K562 (cell line): Measurements from ENCODE around the gene KIF26B. TPM values are rescaled to one million over a fixed set of nuclear protein-coding genes. Genes with fewer than 3 reads are reported as not detected.

Experiments used
- ATAC-seq: fragments of 200-7000 bp; cut with Tn5 transposase; 3 replicates; pipeline ENCODE4 v1.9.1; 2020; ENCODE audit warnings: moderate library complexity
- BruUV-seq: library from RNA; stranded (reverse); fragments of 400-500 nt; replicated peaks from 2 replicates; lab custom pipeline; 2021; lab: Mats Ljungman, UMichigan
- CTCF ChIA-PET: fragments of 300-600 bp; formaldehyde crosslinking; extraction: SDS; loops from one replicate; lab custom pipeline; 2021; ENCODE audit warnings: low intra/inter-chr PET ratio; lab: Yijun Ruan, JAX
- POLR2A ChIA-PET: fragments of 300-600, 350-650 bp; sonication (Branson Sonifier 250); formaldehyde crosslinking; extraction: SDS; loops from one replicate; lab custom pipeline; 2021; ENCODE audit warnings: antibody characterized with exemption, inconsistent platforms; lab: Yijun Ruan, JAX
- DNase-seq, 4 experiments: peaks; one replicate each; pipeline versions ENCODE4 v3.0.0 to v3.0.0-alpha.2; 2011 to 2018; ENCODE audit warnings: low spot score in 3 of 4, mixed read lengths in 3 of 4; ENCODE audit errors: extremely low read depth in 1 of 4
- FAIRE-seq: peaks from 2 replicates; lab custom pipeline; 2011; peaks lifted over from hg19 to GRCh38; lab: Jason Lieb, UNC
- H2AFZ ChIP-seq: 2 replicates; pipeline ENCODE4 v1.6.0; 2011; ENCODE audit warnings: low read depth, low read length, control low read depth, inconsistent platforms
- H3K27ac ChIP-seq: fragments of 200-600 bp; 3 replicates; pipeline ENCODE4 v1.8.0; 2011; ENCODE audit warnings: low read depth, mild to moderate bottlenecking, control low read depth, inconsistent platforms, low read length, moderate library complexity, mixed read lengths; ENCODE audit errors: extremely low read depth
- H3K27me3 ChIP-seq, 2 experiments: fragments of 300-600 bp in 1 of 2; 2 replicates in 1 of 2; 3 replicates in 1 of 2; pipeline versions ENCODE4 v1.6.0 to v1.8.0; 2011; ENCODE audit warnings: inconsistent platforms in 2 of 2, low read length in 2 of 2, mild to moderate bottlenecking in 1 of 2, mixed read lengths in 1 of 2, moderate library complexity in 1 of 2; ENCODE audit not compliant: control insufficient read depth in 2 of 2, insufficient read depth in 2 of 2
- H3K36me3 ChIP-seq: fragments of 300-600 bp; 3 replicates; pipeline ENCODE4 v1.8.0; 2011; ENCODE audit warnings: mild to moderate bottlenecking, low read length, inconsistent platforms; ENCODE audit not compliant: control insufficient read depth, insufficient read depth
- H3K4me1 ChIP-seq, 2 experiments: fragments of 200-600 bp in 1 of 2; replicated peaks in 1 of 2; 2 replicates in 1 of 2; 3 replicates in 1 of 2; pipeline versions ENCODE4 v1.5.1 to v1.8.0; 2011; ENCODE audit warnings: inconsistent platforms in 2 of 2, low read length in 2 of 2, mild to moderate bottlenecking in 1 of 2, mixed read lengths in 1 of 2, moderate library complexity in 1 of 2; ENCODE audit not compliant: control insufficient read depth in 2 of 2, insufficient read depth in 2 of 2
- H3K4me2 ChIP-seq: 2 replicates; pipeline ENCODE4 v1.6.1; 2011; ENCODE audit warnings: low read length, control low read depth, inconsistent platforms, mixed read lengths; ENCODE audit not compliant: insufficient read depth
- H3K4me3 ChIP-seq: fragments of 200-600 bp; sonication (generic), shearing (Covaris generic); 2 replicates; pipeline ENCODE4 v1.5.1; 2016; ENCODE audit warnings: control low read depth, inconsistent platforms
- H3K79me2 ChIP-seq: fragments of 200-600 bp; 3 replicates; pipeline ENCODE4 v1.8.0; 2011; ENCODE audit warnings: low read length, inconsistent platforms; ENCODE audit not compliant: control insufficient read depth, insufficient read depth
- H3K9ac ChIP-seq, 2 experiments: 2 replicates each; pipeline versions ENCODE4 v1.6.0 to v1.6.1; 2011; ENCODE audit warnings: low read depth in 2 of 2, low read length in 2 of 2, control low read depth in 1 of 2, inconsistent platforms in 1 of 2, mild to moderate bottlenecking in 1 of 2, mixed read lengths in 1 of 2; ENCODE audit not compliant: insufficient read depth in 1 of 2
- H3K9me1 ChIP-seq: one replicate; pipeline ENCODE4 v1.6.0; 2011; ENCODE audit warnings: inconsistent platforms, mild to moderate bottlenecking, low read length, moderate library complexity; ENCODE audit not compliant: control insufficient read depth, insufficient read depth
- H3K9me3 ChIP-seq: replicated peaks from 2 replicates; pipeline ENCODE4 v1.5.1; 2011; ENCODE audit warnings: low read depth, low read length, inconsistent platforms; ENCODE audit not compliant: control insufficient read depth, insufficient read depth
- H4K20me1 ChIP-seq: replicated peaks from 2 replicates; pipeline ENCODE4 v1.6.1; 2011; ENCODE audit warnings: low read length, inconsistent platforms, mixed read lengths; ENCODE audit not compliant: control insufficient read depth, insufficient read depth
- CREB1 ChIP-seq, 2 experiments: sonication (generic) in 1 of 2; formaldehyde crosslinking in 1 of 2; IDR thresholded peaks; 2 replicates each; pipeline versions ENCODE4 v1.6.1 to v1.8.0; 2012 to 2022; ENCODE audit warnings: inconsistent platforms in 1 of 2, mild to moderate bottlenecking in 1 of 2, missing genetic modification reagents in 1 of 2, moderate library complexity in 1 of 2
- IRF2 ChIP-seq: sonication (generic); formaldehyde crosslinking; IDR thresholded peaks from 2 replicates; pipeline ENCODE4 v1.8.1; 2022; ENCODE audit warnings: mild to moderate bottlenecking, missing genetic modification reagents
- SMAD1 ChIP-seq: fragments of 150-350 bp; IDR thresholded peaks from 2 replicates; pipeline ENCODE4 v1.6.1; 2014; ENCODE audit warnings: low read length, low read depth; ENCODE audit not compliant: partially characterized antibody
- SMAD2 ChIP-seq: fragments of 150-350 bp; IDR thresholded peaks from 2 replicates; pipeline ENCODE4 v1.6.1; 2014; ENCODE audit warnings: low read depth, mild to moderate bottlenecking, low read length
- TFAP4 ChIP-seq: sonication (generic); formaldehyde crosslinking; IDR thresholded peaks from 2 replicates; pipeline ENCODE4 v1.8.0; 2022; ENCODE audit warnings: missing genetic modification reagents, mild to moderate bottlenecking, moderate library complexity, borderline replicate concordance
- ZNF586 ChIP-seq: fragments of 450-650 bp; formaldehyde crosslinking; conservative IDR thresholded peaks from 2 replicates; pipeline ENCODE4 v1.4.0; 2020; ENCODE audit warnings: mild to moderate bottlenecking, moderate library complexity
- WGBS: fragments of 100-300 bp; shearing (Covaris generic); methylation state at CpG from one replicate; pipeline ENCODE4 v1.1.6; 2016; ENCODE audit warnings: low coverage, mixed read lengths; ENCODE audit not compliant: insufficient coverage; ENCODE audit errors: missing lambda C conversion rate; 5-methylcytosine and 5-hydroxymethylcytosine counted together
- in situ Hi-C: fragments of 300-500 bp; cut with MboI; formaldehyde crosslinking; loops from 4 replicates; pipeline ENCODE4 v1.15.0; 2018; ENCODE audit warnings: inconsistent platforms, mixed read lengths
- intact Hi-C: fragments of 100-400 bp; cut with micrococcal nuclease; formaldehyde crosslinking; loops from 2 replicates; pipeline ENCODE4 v1.14.2; 2022
- polyA plus RNA-seq, 8 experiments: library from polyadenylated mRNA; depleted of rRNA in 4 of 8; stranded (reverse) in 5 of 8; unstranded in 3 of 8; fragments of >200 nt; fragmentation: Nextera tagmentation in 2 of 8; fragmentation: Illumina TruSeq in 1 of 8; extraction: Ambion mirVana in 2 of 8; extraction: Trizol in 1 of 8; gene quantifications; 2 replicates each; pipeline versions ENCODE4 v1.2.1 to v1.2.3, GENCODE V29; 2011 to 2014; ENCODE audit warnings: inconsistent platforms in 1 of 8, missing spikeins in 1 of 8
- total RNA-seq, 7 experiments: library from RNA; depleted of rRNA in 6 of 7; stranded (reverse); fragments of >200 nt in 6 of 7; fragmentation: Illumina TruSeq in 2 of 7; extraction: Trizol in 2 of 7; gene quantifications; 2 replicates each; pipeline versions ENCODE4 v1.2.1 to v1.2.3, GENCODE V29; 2011 to 2021; ENCODE audit warnings: low replicate concordance in 1 of 7

The KIF26B gene
- total and polyA plus RNA-seq, 9 of the 15 experiments (the other 6 are each of a cell fraction or from before 2014, with no cell fraction given), result 0.02 to 0.08 (median 0.03) TPM; not detected in 6

- intact Hi-C loops (no loop called here), in situ Hi-C loops (no loop called here)
- H3K4me1 ChIP-seq, result no peaks in the 10 kb centered on the region
- H3K79me2 ChIP-seq, result no peaks in the 10 kb centered on the region
- peaks cover 66% of the 10 kb centered on the region; the same call in 2 of the 3 replicates for H3K36me3 ChIP-seq
- no peak overlapping the region for H2AFZ ChIP-seq
- no peak overlapping the region for H3K27ac ChIP-seq
- ATAC-seq (no peak), DNase-seq (no peak), FAIRE-seq (no peak)
- no peak overlapping the region for H3K4me2 ChIP-seq
- H3K9me1 ChIP-seq, result no peaks in the 10 kb centered on the region
- no peaks in the 10 kb centered on the region; a peak in 1 of 5 replicates for H3K27me3 ChIP-seq
- POLR2A ChIA-PET, result no interaction called here
- H4K20me1 ChIP-seq, result no peaks in the 10 kb centered on the region
- CTCF ChIA-PET, result no interaction called here
- H3K9me3 ChIP-seq, result no peaks in the 10 kb centered on the region
- no peak overlapping the region for H3K4me3 ChIP-seq
- 86% methylated on average over 3 of the region's 3 CpGs for WGBS
- H3K9ac ChIP-seq, result no peak overlapping the region
- TF ChIP-seq ZNF586 (CRISPR knock-in tag) (no peak), SMAD2 (no peak), CREB1 (IDR thresholded peaks at IDR 0.05) (no peak), CREB1 (CRISPR knock-in tag; IDR thresholded peaks at IDR 0.05) (no peak), TFAP4 (CRISPR knock-in tag) (no peak)
- BruUV-seq, result no TSS peak
Measured at GRCh38 chr1:245752561-245752960, 597.8 kb downstream of the KIF26B start.

GRCh38 chr1:245753807-245754206, 599.0 kb downstream of the KIF26B start:
- TF ChIP-seq SMAD1, result no peak
- TF ChIP-seq IRF2 (CRISPR knock-in tag), result no peak
- POLR2A ChIA-PET, result no interaction called here
- in situ Hi-C loops, result no loop called here
- FAIRE-seq, result no peak
- H3K9me1 ChIP-seq, result no peaks in the 10 kb centered on the region
- H3K4me2 ChIP-seq, result no peak overlapping the region
- no peak overlapping the region for H3K27ac ChIP-seq
- H4K20me1 ChIP-seq, result no peaks in the 10 kb centered on the region
- BruUV-seq, result no TSS peak
- CTCF ChIA-PET, result no interaction called here
- H3K4me1 ChIP-seq, result no peaks in the 10 kb centered on the region
- WGBS, result 86% methylated on average over 2 of the region's 2 CpGs
- H3K9ac ChIP-seq, result no peak overlapping the region
- H3K36me3 ChIP-seq, result peaks cover 57% of the 10 kb centered on the region; the same call in 2 of the 3 replicates
- intact Hi-C loops, result no loop called here
- no peak overlapping the region for H2AFZ ChIP-seq
- no peaks in the 10 kb centered on the region for H3K9me3 ChIP-seq
- no peak overlapping the region for H3K4me3 ChIP-seq
- H3K27me3 ChIP-seq, result no peaks in the 10 kb centered on the region; a peak in 1 of 5 replicates
- H3K79me2 ChIP-seq, result no peaks in the 10 kb centered on the region
- ATAC-seq, result no peak
- no peak for DNase-seq
